ENCODE data around the gene GSC2.
"Not testable (repeated sequence)": the region's sequence is repeated elsewhere in the genome, so short reads cannot be mapped to it uniquely, and the experiment has no call there.

The GSC2 gene

DNA sequence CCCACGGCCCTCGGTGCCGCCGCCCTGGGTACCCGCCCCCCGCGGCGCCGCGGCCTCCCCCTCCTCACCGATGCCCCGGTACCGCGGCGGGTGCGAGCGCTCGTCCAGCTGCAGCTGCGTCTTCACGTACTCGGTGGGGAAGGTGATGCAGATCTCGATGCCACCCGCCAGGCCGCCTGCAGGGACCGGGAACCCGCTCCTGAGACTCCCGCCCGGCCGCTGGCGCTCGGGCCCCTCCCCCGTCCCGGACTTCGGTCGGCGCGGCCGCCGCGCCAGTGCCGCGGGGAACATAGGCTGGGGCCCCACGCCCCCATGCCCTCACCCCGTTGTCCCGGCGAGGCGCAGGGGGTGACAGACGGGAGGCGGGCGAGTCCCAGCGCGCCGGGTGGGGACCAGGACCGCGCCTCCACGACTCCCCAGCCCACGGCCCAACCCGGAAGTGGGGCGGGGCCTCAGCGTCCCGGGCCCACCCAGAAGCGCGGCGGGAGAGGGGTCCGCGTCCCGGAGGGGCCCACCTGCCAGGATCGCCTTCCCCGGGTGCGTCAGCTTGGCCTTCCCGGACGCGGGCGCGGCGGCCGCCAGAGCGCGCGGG, 28.1 kb upstream of the GSC2 start:
- DNase-seq = no peak

DNA sequence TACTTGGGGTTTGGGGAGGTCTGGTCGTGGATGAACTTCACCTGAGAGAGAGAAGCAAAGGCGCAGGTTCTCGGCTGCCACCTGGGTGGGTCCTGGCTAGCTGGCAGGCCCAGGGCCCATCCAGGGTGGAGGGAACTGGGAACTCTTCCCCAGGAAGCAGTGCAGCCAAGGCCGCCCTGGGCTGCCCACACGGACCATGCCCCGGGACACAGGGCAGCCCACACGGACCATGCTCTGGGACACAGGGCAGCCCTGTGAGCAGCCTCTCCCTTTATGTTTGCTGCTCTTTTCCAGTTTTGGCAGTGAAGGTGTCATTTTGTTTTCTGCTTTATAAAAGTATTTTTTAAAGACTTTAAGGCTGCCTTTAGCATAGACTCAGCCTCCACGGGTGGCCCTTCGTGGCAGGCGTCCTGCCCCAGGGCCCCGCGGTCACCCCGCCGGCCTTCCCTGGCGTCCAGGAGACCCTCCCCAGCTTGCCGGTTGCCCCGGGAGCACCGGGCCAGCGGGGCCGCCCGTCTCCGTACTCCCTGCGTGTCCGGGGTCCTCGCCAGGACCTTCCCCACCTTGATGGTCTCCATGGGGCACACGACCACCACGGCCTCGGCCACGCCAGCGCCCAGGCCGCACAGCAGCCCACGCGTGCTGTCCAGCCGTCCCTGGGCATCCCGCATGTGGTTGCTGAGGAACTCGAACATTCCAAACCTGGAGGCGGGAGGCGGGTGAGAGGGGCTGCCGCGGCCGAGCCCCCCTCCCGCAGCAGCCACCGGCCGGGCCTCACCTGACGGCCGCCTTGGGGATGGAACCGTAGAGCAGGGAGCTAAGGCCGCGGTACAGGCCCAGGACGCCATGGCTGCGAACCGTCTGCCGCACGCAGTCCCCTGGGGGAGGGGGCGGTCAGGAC, 27.3 kb upstream of the GSC2 start:
- no peak for DNase-seq

DNA sequence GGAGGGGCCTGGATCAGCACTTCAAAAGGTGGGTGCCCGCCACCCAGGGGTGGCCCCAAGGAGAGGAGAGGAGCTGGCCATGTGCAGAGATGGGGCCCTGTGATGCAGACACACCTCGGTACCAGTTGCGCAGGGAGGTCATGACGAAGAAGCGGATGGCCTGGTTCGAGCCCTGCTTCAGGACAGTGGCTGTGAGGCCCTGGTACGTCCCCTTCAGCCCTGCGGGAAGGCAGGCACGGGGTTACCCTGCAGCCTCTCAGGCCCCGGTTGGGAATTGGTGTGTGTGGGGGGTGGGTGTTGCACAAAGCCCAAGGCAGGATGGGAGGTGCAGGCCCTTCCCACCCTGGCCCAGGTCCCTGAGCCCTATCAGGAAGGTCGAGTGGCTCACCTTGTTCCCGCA, 26.6 kb upstream of the GSC2 start:
- no peak for DNase-seq

DNA sequence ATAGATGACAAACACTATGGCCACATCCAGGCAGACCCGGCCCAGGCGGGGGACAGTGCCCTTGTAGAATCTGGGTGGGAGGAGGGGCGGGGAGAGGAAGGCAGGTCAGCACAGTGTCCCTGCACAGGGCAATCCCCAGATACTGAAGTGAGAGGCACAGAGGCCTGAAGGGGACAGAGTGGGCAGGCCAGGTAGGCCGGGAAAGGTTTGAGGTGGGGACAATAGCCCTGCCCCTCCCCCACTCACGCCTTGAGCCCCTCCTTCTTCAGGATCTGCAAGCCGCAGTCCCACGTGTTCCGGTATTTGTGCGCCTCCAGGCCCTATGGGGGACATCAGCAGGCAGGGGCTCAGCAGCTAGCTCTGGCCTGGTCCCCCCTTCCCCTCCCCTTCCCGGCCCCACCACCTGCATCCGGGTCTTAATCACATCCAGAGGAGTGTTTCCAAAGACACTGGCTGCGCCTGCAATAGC, 26.1 kb upstream of the GSC2 start:
- no peak for DNase-seq

DNA sequence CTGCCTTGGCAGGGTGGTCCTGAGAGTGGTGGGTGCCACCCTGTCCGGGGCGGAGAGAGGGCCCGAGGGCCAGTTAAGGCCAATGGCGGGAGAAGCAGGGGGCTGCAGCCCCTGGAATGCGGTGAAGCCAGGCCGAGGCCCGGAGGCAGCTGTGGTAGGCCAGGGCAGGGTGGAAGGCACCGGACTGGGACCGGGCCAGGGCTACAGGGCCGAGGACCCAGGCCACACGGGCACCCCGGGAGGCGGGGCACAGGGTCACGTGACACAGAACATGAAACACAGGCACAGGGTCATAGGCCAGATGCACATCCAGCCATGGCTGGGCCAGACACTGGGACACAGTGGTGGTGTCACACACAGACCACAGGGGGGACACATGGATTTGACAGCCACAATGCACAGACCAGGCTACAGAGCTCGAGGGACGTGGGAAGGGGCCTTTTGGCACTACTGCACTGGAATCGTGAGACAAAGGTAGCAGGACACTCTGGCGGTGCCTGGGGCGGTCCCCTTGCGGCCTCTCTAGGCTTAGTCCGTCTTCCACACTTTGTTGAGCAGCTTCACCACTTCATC, 25.6 kb upstream of the GSC2 start:
- no peak for DNase-seq

DNA sequence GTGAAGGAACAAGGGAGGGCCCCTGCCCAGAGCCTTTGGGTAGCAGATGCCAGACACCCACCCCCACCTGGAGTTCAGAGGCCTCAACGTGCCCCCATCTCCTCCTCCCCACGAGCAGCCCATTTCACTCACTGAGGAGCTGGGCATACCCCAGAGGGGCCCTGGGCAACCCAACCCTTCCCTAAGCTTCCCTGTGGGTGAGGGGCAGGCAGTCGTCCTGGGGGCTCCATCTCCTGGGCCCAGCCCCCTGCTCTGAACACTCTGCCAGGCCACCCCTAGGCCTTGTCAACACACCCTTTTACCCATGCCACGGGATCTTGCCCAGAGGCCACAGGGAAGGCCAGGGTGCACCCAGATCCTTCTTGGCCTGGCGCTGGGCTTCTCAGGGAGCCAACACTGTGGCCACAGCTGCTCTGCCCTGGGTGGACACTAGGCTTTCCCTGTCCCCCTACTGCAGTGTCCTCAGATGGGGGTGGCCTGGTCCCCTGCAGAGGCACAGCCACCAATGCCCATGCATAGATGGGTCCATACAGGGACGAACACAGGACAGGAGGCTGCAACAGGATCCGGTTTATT, 25.0 kb upstream of the GSC2 start:
- DNase-seq = no peak

DNA sequence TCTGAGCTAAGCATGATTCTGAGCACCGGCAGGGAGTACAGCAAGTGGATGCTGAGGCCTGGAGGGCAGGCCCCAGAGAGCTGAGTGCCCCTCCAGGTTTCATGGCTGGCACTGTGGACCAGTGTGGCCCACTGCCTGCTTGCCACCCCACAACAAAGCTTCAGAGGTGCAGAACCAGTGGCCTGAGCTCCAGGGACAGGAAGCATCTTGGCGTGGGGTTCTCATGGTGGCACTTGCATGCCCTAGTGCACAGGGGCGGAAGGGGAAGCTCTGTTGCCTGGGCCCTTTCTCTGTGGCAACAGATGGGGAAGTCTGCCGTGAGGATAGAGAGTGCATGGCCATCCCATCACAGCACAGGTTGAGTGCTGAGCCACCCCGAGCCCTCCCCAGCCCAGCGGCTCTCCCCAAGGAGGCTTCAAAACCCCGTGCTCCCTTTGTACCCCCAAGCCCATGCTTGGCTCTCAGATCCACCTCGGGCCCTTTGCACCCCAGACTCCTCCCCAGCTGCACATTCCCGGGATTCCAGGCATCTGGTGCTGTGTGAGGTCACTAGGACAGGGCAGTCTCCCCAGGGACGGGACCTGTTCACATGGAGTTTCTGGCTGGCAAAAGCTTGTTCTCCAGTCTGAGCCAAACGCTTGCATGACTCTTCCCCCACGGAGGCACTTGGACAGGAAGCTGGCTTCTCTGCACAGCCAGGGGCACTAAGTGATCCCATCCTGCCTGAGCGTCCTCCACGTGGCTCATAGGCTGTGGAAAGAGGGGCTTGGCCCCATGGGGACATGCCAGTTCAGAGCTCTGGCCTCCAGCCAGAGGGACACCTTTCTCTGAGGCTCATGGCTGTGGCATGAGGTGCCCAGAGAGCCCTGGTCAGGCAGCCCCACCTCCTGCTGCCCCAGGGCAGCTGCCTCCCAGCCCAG, 24.3 kb upstream of the GSC2 start:
- no peak for DNase-seq

DNA sequence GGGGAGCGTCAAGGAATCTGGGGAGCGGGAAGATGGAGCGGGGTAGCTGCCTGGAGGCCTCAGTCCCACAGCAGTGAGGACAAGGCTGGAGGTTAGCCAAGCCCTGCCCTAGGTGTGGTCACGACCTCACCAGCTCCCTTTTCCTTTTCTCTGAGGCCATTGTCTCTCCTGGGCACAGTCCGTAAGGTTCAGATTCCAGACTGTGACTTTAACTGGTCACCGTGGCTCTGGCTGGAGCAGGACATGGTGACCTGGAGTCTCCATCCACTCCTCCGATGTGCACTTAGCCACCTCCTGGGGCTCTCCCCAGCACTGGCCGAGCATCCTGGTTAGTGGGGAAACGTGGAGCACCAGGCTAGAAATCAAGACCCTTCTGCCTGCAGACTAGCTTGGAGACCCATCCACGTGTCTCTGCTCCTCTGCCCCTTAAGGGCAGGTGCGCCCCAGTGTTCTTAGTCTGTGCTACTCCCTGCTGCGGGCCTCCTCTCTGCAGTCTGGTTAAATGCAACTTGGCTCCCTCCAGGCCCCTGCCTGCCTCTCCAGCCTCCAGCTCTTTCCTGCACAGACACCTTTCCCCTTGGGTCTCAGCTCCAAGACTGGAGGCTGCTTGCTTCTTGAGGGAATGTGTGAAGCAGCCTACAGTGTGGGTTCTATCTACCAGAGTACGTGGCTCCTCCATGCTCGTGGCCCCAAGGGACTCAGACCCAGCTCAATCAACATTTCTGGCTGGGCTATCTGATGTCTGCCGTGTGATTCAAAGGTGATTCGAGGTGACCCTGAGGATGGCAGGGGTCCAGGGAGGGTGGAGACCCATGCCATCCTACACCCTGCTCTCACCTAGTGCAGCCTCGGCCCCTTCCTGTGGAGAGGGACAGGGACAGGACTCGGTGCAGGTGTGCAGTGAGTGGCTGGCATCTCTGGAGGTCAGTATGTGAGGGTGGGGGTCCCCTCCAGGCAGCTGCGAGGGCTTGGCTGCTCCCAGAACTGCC, 23.2 kb upstream of the GSC2 start:
- DNase-seq = no peak

DNA sequence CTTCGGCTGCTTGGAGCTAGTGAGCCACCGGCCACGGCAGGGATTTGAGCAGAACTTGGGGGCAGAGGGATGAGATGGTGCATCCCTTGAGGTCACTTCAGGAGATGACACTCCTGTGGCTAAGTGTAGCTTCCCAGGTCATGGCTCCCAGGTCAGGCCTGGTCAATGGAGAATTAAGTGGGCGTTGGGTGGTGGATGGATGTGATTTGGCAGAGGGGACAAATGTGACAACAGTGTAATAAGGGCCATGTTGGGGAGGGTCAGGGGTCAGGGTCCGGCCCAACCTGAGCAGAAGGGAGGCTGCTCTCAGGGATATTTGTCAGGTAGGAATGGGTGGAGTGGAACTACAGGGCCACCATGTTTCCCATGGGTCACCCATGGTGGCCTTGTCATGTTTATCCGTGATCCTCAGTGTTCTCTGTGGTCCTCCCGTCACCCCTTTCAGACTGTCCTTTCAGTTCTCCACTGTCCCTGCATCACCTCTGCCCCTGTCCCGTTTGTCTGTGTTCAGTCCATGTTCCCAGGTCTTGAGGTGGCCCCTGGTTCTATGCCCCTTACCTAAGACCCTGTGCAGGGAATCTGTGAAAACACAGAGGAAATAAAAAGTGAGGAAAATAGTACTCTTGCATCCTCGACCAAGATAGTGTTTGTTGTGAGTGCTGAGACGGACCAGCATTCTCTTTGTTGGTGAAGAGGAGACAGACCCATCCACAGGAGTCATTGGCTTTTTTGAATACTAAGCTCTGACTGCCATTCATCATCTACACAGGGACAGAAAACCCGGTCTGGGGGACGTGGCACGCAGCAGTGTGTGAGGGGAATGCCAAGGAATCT, 22.3 kb upstream of the GSC2 start:
- no peak for DNase-seq

DNA sequence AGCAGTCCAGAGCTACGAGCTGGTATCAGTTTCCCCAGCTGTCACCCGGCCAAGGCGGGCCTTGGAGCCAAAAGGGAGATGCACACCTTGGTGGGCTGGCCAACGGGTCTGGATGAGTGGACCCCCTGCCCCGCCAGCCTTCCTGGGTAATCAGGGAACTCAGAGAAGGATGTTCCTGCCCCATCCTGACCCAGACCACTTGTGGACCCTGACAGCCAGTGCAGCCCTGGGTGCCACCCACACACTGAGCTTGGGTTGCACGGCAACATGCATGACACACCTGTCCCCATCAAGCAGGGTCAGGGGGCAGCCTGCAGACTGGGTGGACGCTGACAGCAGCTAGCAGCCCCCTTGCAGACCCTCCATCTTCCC, 19.8 kb upstream of the GSC2 start:
- no peak for DNase-seq

DNA sequence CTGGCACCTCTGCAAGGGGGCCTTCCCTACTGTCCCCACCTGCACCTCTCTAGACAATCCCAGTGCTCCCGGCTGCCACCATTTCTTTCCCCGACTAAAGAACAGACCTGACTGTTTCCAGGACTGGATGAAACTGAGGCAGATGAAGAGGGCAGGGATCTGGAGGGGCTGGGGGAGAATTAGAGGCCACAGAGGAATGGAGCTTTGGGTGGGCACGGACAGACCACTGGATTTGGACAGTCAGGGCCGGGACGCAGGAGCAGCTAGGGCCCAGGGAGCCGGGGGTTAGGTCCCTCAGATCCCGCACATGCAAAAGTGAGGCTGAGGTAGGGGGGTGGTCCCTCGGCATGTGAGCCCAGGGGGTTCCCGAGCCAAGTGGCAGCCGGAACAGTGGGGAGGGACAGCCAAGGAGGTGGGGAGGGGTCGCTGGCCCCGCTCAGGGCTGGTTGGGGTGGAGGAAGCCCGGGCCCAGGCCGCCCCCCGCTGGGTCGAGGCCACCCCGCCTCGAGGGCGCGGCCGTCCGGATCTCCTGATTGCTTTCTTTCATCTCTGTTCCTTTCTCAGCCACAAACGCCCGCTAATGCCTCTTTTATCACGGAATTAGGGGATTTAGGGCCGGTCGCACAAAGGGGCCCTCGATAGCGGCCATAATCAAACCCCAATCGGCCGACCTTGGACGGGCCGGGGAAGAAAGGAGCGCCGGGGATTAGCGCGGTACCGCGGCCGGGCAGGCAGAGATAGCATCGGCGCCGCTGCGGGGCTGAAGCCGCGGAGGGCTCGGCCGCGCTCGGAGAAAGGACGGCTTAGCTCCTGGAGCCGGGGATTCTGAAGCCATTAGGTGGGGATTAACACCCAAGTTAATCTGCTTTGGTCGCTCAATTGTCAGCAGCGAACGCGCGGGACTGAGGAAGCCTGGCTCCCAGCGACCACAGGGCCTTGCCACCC, 19.2 kb upstream of the GSC2 start:
- DNase-seq = no peak

DNA sequence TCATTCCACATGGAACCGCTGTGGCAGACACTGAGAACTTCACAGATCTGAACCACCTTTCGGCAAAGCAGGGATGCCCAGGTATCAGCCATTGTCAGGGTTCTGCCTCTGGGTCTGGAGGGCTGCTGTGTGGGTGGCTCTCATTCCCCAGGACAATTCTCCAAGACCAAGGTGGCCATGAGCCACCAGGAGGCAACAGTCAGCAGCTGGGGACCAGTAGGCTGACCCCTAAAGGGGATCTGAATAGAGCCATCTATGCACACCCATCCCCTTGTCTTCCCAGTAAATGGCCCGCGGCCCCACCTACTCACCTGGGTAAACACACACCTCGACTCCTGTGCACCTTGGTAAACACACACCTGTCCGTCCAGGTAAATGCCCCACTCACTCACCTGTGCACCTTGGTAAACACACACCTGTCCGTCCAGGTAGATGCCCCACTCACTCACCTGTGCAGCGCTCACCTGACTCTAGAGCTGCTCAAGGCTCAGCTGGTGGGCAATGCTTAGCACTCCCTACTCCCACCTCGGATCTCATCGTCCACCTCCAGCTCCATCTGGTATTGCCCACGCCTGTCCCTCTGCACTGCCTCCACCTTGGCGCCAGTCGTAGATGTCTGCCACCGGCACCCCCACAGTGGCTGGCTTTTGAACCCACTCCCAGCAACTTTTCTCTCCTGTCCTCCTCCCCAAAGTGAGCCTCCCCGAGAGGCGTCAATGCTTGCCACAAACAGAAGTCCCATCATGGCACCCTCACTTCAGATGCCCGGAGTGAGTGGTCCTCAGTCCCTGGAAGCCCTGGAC, 18.2 kb upstream of the GSC2 start:
- no peak for DNase-seq

DNA sequence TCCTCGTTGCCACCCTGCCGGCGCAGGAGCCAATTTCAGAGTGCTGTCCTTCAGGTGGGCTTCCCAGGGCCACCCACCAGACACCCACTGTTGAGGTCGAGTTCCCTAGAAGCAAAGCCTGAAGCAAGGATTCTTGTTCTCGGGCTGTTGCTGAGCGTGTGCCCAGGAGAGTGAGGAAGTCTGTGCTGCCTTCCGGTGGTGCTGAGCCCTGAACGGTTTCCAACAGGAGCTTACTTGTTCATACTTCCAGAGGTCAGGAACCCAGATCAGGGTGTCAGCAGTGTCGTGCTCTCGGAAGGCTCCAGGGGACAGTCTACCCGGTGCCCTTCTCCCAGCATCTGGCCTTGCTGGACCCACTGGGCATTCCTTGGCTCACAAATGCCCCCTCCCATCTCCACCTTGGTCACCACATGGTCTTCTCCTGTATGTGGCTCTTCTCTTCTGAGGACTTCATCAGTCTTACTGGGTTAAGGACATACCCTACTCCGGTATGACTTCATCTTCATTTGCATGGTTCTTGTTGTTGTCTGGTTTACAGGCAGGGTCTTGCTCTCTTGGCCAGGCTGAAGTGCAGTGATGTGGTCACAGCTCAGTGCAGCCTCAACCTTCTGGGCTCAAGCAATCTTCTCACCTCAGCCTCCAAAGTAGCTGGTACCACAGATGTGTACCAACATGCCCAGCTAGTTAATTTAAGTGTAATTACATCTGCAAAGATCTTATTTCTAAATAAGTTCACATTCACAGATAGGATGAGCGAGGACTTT, 17.2 kb upstream of the GSC2 start:
- DNase-seq = no peak

DNA sequence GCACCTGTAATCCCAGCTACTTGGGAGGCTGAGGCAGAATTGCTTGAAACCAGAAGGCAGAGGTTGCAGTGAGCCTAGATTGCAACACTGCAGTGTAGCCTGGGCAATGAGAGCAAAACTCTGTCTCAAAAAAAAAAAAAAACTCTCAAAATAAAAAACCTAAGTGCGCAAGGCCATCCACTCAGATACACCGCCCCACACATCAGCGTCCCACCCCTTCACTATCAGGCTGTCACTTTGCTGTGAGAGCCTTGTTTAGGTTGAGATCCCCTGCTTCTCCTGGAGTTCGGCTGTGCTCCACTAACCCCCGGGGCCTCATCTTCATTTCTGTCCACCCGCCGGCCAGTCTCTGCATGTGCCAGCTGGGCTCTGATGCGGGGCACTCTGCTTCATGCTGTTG, 16.3 kb upstream of the GSC2 start:
- DNase-seq = no peak

DNA sequence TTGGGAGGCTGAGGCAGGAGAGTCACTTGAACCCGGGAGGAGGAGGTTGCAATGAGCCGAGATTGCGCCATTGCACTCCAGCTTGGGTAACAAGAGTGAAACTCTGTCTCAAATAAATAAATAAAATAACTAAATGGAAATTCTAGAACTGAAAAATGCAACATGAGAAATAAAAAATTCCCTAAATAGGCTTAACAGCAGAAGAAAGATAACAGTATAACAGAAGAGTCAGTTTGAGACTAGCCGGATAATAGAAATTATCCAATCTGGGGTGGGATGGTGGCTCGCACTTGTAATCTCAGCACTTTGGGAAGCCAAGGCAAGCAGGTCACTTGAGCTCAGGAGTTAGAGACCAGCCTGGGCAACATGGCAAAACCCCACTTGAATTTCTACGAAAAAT, 14.3 kb upstream of the GSC2 start:
- no peak for DNase-seq

DNA sequence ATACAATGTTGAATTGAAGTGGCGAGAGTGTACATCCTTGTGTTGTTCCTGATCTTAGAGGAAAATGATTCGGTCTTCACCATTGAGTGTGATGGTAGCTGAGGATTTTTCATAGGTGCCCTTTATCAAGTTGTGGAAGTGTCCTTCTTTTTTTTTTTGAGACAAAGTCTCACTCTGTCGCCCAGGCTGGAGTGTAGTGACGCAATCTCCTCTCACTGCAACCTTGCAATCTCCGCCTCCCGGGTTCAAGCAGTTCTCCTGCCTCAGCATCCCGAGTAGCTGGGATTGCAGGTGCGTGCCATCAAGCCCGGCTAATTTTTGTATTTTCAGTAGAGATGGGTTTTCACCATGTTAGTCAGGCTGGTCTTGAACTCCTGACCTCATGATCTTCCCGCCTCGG, 8.6 kb upstream of the GSC2 start:
- not testable (repeated sequence) for DNase-seq

DNA sequence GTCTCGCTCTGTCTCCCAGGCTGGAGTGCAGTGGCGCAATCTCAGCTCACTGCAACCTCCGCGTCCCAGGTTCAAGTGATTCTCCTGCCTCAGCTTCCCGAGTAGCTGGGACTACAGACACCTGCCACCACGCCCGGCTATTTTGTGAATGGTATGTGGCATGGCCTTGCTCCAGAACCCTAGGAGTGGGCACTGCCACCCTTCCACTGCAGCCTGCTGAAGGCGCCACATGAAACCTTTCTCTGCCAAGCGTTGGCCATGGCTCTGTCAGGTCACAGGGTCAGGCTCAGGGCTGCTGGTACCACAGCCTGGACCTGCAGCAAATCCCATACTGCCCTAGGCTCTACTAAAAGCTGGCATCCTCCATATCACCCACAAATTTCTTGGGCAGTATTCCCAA, 6.0 kb upstream of the GSC2 start:
- not testable (repeated sequence) for DNase-seq
